Stimulated activated CD4-positive, alpha-beta T cell treated with anti-CD3 and anti-CD28 coated beads, Interleukin-2, amount 100 ng/mL, for 48 hours (primary cell): Measurements from ENCODE around the gene BROX.
"Not testable (repeated sequence)": the region's sequence is repeated elsewhere in the genome, so short reads cannot be mapped to it uniquely, and the experiment has no call there.

ENCODE experiments used
- DNase-seq, 2 donors: peaks; one replicate each; pipeline ENCODE4 v3.0.0-alpha.2; 2020

The BROX gene

GRCh38 chr1:222732216-222733159, 20.1 kb downstream of the BROX start:
- no peak for DNase-seq

GRCh38 chr1:222734740-222735139, 22.4 kb downstream of the BROX start:
- DNase-seq = no peak

- no peak for DNase-seq
Measured at GRCh38 chr1:222736470-222736869, 24.1 kb downstream of the BROX start.

GRCh38 chr1:222736972-222737371, 24.6 kb downstream of the BROX start, which contains the start of gene FAM177B:
TSS of gene FAM177B (plus strand) at chr1:222737202. CDS start at chr1:222746546, 9,344 bp downstream.
- DNase-seq = no peak

- no peak for DNase-seq
Measured at GRCh38 chr1:222739465-222739864, 27.1 kb downstream of the BROX start.

GRCh38 chr1:222739929-222740328, 27.6 kb downstream of the BROX start:
- DNase-seq = no peak

GRCh38 chr1:222741630-222742457, 29.5 kb downstream of the BROX start:
- not testable (repeated sequence) for DNase-seq

GRCh38 chr1:222749927-222750326, 37.6 kb downstream of the BROX start:
- DNase-seq = no peak

GRCh38 chr1:222750651-222751050, 38.3 kb downstream of the BROX start:
- no peak for DNase-seq

- no peak for DNase-seq
Measured at GRCh38 chr1:222751255-222751654, 38.9 kb downstream of the BROX start.

GRCh38 chr1:222754366-222755139, 42.2 kb downstream of the BROX start:
- no peak for DNase-seq

- no peak for DNase-seq
Measured at GRCh38 chr1:222757646-222758268, 45.4 kb downstream of the BROX start.

- DNase-seq = no peak
Measured at GRCh38 chr1:222759451-222760035, 47.2 kb downstream of the BROX start.

GRCh38 chr1:222761083-222761482, 48.7 kb downstream of the BROX start:
- no peak for DNase-seq

- not testable (repeated sequence) for DNase-seq
Measured at GRCh38 chr1:222762178-222762577, 49.8 kb downstream of the BROX start.

- DNase-seq = no peak
Measured at GRCh38 chr1:222767152-222767571, 54.8 kb downstream of the BROX start.

GRCh38 chr1:222768592-222768991, 56.2 kb downstream of the BROX start:
- DNase-seq = no peak

- no peak for DNase-seq
Measured at GRCh38 chr1:222769181-222769580, 56.8 kb downstream of the BROX start.

- DNase-seq = no peak
Measured at GRCh38 chr1:222769971-222770620, 57.7 kb downstream of the BROX start.

GRCh38 chr1:222772996-222773379, 60.6 kb downstream of the BROX start:
- no peak for DNase-seq

GRCh38 chr1:222777463-222777862, 65.1 kb downstream of the BROX start:
- DNase-seq = no peak
